Panc1 (cell line): Measurements from ENCODE around the gene CHST15.

Source experiments
- CTCF ChIP-seq: fragments of 450-650 bp; IDR thresholded peaks from 2 replicates; pipeline ENCODE4 v1.5.1; 2017; ENCODE audit warnings: mild to moderate bottlenecking
- POLR2AphosphoS5 ChIP-seq: IDR thresholded peaks from 2 replicates; pipeline ENCODE4 v1.6.1; 2012; ENCODE audit warnings: mild to moderate bottlenecking, low read depth, low read length, moderate library complexity
- REST ChIP-seq, 2 experiments: IDR thresholded peaks; 2 replicates each; pipeline ENCODE4 v1.6.1; 2011 to 2012; ENCODE audit warnings: low read depth in 2 of 2, control low read depth in 1 of 2, low read length in 1 of 2, mild to moderate bottlenecking in 1 of 2, moderate library complexity in 1 of 2; ENCODE audit not compliant: insufficient read depth in 1 of 2
- SIN3A ChIP-seq: IDR thresholded peaks from 2 replicates; pipeline ENCODE4 v1.6.1; 2012; ENCODE audit warnings: low read depth, mild to moderate bottlenecking, low read length, moderate library complexity, borderline replicate concordance; ENCODE audit not compliant: insufficient read depth

GRCh38 chr10:124011464-124011863 lies 81.9 kb downstream of the CHST15 start:
- no peak for TF ChIP-seq POLR2AphosphoS5
- TF ChIP-seq CTCF = no peak
- no peak for TF ChIP-seq REST (IDR thresholded peaks at IDR 0.05; ENCODE audit: insufficient read depth in 1 of 2, low read depth in 2 of 2, low read length in 1 of 2)
- no peak for TF ChIP-seq SIN3A
